HG03175 (cell line): ENCODE data around the gene HLCS.
"Not testable (repeated sequence)": the region's sequence is repeated elsewhere in the genome, so short reads cannot be mapped to it uniquely, and the experiment has no call there.

ENCODE experiments used
- ATAC-seq: cut with Tn5 transposase; IDR thresholded peaks from one replicate; pipeline ENCODE4 v1.9.1; 2021; ENCODE audit warnings: mild to moderate bottlenecking, moderate library complexity; ENCODE audit not compliant: unreplicated experiment

Gene HLCS

DNA sequence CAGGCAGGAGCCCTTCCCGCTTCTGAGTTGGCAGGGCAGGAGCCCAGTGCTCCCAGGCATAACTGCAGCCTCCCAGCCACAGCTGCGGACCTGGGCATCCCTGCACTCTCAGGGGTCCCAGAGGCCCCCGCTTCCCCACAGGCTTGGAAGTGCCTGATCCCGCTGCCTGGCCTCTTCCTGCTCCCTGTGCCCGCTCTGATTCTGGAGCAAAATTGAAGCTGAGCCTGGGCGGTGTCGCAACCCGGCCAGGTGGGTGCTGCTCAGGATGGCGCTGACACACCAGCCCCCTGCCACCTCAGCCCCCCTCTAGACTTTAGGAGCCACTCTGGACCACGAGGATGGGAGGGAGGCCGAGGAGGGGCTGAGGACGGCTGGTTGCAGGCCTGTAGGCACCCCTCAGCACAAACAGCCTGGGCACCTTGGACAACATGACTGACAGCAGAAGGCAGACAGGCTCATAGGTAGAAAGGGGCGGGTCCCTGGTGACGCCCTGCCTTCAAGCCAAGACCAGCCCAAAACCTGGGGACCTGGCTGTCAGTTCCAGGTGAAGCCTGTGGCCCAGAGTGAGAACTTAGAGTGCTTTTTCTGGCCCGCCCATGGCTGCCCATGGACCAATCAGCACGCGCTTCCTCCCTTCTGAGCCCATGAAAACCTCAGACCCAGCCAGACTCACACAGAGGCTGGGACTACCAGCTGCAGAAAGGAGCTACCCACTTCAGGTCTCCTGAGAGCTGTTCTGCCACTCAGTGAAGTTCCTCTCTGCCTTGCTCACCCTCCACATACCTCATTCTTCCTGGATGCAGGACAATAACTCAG lies 7.2 kb downstream of the HLCS start:
- ATAC-seq = no peak

DNA sequence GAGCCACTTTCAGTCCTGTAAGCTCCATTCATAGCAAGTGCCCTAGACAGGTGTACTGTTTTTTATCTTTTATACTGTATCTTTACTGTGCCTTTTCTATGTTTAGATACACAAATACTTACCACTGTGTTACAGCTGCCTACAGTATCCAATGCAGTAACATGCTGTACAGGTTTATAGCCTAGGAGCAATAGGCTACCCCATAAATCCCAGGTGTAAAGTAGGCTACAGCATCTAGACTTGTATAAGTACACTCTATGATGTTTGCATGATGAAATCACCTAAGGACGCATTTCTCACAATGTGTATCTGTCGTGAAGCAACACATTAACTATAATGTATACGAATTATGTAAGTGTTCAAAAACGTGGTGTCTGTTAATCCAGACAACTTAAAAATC lies 10.7 kb downstream of the HLCS start:
- ATAC-seq = no peak

DNA sequence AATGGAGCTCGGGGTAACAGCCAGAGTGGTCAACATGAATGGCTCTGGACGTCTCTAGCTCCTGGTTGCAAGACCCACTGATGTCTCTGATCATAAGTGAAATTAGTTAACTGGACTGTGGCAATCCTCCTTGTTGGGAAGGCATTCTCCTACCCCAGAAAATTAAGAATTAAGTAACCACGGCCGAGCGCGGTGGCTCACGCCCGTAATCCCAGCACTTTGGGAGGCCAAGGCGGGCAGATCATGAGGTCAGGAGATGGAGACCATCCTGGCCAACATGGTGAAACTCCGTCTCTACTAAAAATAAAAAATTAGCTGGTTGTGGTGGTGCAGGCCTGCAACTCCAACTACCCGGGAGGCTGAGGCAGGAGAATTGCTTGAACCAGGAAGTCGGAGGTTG lies 14.1 kb downstream of the HLCS start:
- not testable (repeated sequence) for ATAC-seq

DNA sequence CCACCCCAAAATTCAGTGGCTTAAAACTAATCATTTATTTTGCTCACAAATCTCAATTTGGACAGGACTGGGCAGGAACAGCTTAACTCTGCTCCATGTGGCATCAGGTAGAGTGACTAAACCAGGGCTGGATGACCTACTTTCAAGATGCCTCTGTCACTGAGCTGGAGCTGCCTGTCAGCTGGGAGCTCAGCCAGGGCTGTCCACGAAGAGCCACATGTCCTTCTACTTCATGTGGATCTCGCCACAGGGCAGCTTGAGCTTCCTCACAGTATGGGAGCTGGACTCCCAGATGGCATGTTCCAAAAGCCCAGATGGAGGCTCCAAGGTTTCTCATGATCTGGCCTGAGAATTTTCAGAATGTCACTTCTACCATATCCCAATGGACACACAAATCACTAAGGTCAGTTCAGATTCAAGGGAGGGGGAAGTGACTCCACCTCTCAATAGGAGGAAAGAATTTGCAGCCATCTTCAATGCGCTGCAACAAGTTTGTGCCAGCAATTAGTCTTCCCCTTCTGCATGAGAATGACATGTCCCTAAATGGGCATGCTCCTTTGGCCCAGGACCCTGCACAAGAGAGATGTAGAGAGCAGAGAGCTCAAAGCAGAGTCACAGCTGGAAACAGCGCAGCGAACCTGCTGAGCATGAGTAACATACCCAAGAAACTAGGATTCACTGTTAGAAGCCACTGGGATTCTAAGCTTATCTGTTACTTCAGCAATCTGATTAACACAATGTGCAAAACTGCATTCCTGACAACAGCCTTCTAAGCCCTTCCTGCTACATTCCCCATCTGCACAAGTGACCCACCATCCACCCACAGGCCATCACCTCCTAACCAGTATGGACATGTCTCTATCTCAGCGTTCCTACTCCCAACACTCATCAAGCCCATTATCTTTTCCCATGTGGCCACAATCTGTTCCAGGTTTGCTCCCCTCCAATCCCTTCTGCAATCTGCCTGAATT lies 17.0 kb downstream of the HLCS start:
- no peak for ATAC-seq

DNA sequence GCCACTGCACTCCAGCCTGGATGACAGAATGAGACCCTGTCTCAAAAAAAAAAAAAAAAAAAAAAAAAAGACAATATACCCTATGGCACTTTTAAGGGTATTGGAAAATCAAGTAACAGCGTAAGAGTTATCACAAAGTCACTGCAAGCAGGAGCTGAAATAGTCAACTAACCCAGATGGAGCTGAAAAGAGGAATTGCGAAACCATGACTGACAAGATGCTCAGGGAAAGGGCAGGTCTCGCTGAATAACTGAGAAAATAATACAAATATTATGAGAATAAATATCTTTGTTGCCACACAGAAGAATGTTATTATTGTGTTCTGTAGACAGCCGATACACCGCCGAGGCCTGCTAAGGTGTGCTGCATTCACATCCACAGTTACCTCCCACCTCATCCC lies 17.8 kb downstream of the HLCS start:
- ATAC-seq = no peak

DNA sequence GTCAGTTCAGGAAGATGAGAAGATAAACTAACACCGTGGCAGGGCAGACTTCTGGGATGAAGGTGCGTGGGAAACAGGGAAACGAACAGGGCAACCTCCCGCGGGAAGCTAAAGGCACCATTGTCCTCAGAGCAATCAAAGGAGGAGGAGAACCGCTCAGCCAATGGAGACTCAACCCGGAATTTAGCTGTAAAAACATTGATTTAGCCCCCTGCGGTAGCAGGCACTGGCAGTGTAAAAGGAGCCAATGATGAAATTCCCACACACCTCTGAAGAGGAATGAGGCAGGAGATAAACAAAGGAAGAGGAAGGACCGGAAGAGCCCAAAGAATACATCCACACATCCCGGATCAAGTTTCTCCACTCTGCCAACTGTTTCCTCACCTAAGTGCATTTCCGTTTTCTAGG lies 19.5 kb downstream of the HLCS start:
- ATAC-seq = no peak

DNA sequence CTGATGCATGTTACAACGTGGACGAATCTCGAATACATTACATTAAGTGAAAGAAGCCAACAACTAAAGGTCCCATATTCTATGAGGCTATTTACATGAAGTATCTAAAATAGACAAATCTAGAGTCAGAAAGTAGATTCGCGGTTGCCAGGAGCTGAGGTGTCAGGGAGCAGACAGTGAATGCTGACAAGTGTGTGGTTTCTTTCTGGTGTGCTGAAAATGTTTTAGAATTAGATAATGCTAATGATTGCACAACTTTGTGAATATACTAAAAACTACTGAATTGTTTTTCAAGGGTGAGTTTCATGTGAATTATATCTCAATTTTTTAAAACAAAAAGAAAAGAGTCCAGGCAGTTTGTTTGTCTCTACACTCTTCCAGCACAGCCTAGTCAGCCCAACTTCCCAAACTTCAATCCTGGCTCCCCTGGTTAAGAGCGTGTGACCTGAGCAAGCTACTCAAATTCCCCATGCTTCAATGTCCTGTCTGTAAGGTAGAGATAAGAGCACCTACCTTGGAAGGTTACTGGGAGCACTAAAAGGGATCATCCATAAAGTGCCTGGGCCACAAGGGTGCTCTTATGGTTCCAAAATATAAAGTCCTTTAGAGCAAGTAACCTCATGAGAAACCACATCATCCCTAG lies 20.9 kb downstream of the HLCS start:
- ATAC-seq = no peak

DNA sequence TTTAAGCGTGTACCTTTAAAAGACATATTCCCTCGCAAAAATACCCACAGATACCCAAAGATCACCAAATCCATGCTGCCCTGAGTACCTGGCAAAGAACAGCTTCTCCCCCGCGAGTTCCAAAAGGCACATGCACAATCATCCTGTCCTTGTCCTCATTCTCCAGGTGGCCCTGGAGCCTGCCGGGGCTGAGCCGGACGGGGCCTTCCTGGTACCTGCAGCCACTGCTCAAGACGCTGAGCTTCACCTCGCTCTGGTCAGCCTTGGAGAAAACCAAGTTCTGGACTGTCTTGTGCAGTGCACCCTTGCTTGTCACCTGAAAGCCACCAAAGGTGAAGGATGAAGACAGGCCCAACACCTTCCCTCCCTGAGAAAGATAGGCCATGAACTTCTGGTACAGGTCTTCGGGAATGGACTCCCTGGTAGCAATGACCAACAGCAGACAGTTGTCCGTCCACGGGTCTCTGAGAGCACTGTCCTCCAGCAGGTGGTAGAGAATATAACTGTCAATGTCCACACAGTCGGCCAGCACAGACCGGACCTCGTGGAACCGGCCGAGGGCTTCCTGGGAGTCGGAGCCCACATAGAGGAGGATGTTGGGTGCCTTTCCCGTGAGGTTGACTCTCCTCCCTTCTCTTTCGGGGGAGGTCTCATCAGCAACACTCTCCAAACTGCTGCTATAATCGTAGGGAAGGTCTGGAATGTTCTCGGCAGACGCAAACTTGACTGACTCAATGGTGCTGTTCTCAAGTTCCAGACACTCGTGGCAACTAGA lies 29.9 kb downstream of the HLCS start:
- ATAC-seq = no peak

DNA sequence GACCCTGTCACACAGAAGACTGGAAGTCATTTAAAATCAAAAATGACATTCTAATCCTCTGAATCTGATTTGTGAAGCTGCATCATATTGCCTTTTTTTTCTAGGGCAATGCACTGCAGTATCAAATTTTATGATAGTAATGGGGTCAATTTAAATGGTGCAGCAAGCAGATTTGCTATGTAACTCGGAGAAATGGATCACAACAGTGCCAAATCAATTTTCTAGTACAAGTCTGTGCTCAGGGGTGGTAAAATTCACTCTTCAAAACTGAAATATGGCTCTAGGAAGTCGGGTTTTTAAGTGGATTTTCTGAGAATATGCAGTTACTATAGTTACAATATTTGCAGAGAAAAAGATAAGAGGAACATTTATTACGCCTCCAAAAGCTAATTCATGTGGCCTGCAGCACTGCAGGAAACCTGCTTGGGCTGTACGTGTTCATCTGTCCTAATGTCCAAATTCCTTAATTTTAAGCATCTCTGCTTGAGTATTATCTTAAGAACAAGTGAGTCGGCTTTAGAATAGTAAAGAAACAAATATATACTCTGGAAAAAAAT lies 31.5 kb downstream of the HLCS start:
- no peak for ATAC-seq

DNA sequence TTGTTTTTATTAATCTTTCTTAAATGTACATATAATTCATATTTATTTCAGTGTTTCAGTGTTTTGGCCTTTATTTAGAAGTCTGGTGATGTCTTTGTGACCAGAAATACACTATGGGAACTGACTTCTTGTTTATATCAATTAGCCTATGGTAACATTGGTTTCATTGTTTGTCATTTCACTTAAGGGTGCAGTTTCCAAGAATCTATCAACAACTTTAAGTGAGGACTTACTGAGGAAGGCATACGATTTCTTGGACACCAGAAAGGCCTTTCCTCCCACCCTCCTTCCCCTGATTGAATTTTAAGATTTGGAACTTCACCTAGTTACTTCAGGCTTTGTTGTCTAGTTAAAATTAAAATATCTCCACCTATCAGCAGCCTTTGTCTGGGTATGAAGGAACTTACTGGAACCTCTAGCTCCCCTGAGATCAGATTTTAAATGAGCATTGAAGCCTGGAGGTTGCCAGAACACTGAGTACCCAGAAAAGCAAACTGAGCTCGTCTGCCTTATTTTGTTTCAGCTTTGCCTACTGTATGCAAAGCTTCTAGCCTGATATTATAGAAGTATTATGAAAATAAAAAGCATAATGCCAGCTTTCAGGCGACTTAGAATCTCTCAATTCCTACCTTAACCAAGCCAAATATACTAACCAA lies 34.2 kb downstream of the HLCS start:
- no peak for ATAC-seq

DNA sequence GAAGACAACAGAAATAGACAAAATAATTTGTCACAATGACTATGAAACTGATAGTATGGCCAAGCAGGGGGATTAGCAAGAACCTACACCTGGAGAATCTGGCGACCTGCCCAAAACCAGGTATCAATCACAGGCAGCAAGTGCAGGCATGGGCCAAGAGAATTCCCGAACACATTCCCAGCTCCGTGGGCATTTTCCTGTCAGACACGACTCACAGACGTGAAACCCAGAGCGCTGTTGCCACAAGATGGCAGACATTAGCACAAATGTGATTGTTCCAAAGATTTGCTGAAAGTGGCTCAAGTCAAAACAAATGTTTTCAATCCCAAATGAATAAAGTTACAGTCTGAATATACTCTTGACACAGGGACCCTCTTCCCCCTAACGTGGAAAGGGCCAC lies 36.8 kb downstream of the HLCS start:
- no peak for ATAC-seq

DNA sequence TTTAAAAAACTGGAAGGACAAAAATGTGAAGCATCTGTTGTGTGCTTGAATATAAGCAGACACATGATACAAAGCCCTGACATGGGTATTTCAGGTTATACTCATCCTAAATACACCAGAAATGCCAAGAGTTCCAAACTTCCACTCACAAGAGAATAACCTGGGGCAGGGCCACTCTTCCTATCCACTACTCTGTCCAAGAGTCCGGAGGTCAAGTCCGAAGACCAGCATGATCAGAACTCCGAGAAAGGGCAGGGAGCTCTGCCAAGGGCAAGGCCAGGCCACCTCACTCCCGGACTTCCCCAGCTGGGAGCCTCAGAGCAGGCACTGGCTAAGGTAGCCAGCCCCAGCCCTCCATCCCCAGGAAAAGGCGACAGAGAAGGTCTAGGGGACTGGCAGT lies 37.5 kb downstream of the HLCS start:
- ATAC-seq = no peak

DNA sequence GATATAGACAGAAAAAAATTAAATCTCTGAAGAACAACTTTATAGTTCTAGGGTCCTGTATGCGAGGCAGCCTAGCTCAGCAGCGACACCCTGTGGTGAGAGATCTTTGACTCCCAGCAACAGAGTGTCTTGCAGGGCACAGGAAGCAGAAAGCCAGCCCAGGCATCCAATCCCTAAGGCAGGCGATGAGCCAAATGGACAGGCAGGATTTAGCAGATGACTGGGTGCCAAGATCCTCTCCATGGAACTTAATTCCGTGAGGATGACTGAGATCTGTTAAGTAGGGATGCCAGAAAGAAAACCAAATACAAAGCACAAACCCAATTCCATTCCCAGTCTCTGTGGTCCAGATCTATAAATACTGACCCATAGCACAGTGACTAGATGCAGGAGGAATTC lies 38.8 kb downstream of the HLCS start:
- ATAC-seq = no peak

DNA sequence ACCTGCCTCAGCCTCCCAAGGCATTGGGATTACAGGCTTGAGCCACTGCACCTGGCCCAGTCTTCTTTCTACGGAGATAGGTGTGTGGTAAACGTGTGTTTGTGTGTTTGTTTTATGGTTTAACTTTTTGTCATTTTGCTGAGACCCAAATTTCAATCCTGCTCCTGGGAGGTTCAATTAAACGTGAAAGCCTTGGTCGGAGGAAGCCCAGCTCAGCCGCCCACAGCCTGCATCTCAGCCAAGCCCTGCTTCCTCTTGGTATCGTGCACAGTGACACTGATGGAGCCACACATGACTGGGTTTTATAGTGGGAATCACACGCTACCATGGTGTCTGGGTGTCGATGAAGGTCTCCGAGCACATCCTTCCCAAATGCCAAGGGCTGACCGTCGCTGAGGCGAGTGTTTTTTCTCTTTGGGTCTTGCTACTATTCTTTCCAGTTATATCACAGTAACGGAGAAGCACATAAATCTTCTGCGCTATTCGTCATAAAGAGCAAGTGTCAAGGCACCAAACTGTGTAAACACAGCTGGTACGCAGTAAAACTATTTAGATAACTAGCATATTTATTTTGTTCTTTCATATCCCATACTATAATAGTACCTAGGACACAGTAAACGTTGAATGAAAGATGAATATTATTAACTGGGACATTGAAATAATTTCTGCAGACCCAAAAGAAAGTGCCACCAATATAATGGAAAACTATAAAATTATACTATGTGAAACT lies 39.3 kb downstream of the HLCS start:
- no peak for ATAC-seq

DNA sequence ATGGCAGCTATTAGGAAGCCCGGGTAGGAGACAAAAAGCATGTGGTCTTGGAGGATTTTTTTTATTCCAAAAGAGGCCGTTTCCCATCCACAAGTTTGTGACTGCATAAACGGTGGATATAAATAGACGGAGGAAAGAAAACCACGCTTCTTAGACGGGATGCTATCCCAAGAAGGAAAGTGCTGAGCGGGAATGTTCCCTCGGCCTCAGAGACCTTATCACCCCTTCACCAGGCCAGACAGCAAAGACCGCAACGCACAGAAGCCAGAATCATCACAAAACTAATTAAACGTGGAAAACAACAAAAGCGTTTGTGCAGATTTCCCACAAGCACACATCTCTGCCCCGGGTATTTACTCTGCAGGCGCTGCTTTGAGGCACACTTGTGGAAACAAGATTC lies 43.2 kb downstream of the HLCS start:
- ATAC-seq = no peak

DNA sequence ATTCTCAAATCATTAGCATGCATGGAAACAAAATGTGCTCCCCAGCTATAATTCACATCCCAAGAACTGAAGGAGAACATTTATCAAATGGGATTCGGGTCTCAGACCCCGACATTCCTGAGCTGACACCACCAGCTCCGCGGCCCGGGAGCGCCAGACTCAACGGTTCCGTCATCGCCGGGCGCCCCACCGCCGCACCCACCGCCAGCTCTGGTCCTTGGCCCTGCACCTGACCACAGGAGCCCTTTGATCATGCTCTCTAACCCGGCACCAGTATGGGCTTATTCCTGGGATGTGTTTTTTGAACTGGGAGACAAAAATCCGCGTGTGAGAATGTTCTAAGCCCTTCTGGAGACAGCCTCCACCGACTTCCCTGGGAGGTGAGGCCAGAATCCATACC lies 43.6 kb downstream of the HLCS start:
- no peak for ATAC-seq

DNA sequence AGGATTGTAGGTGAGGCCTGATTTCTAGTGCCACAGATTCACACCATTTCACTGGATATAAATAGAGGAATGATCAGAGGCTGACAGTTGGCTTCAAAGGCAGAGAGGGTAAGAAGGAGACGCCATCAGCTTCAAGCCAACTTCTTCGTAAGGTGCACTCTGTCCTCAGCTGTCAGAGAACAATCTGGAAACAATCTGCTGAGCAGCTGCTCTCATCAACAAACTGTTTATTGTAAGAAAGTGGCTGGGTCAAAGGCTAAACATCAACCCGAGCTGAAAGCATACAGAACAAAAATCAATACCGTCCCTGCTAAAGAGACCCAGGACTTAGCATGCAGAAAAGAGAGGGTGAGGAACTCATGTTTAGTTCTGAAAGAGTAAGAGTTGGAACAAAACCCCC lies 48.2 kb downstream of the HLCS start:
- ATAC-seq = no peak

DNA sequence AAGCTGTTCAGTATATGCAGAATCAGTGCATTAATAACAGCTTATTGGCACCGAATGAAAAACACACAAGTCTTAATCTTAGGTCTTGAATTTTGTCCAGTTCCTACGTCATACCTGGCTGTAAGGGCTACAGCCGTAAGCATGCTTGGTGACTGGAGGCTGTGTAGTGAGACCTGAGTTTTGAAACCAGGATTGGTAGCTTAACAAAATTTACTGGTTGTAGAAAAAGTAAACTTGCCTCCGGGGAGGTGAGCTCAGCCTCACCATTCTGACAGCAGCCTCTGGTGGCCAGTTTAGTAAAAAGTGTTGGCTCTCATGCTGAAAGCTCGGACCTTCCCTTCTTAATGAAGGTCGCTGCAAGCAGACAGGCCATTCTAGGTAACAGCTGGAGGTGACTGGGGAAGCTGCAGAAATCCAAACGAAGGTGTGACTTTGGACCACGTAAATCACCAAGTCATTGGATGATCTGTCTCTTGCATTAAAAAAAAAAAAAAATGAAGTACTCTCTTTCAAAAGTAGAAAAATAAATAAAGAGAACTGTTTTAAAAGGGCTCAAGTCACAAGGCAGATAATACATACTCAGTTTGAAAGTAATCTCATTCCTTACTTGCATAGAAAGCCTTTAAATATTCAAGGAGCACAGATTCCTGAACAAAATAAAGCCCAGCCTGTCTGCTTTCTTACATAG lies 48.9 kb downstream of the HLCS start:
- no peak for ATAC-seq

DNA sequence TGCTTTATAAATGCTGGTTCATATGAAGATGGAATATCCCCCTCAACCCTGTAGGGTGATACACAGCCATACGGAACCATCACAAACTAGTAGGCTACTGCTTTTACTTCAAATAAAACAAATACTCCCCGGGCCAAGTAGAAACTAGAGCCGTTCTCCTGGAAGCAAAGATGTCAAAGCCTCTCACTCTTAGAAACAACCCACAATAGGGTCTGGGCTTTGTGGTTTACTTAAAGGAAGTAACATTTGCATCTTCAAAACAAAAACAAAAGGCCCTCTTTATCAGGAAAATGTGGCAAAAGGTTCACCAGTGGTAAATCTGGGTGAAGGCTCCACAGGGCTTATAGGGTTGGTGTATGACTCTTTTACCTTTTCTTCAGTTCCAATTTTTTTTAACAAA lies 49.8 kb downstream of the HLCS start:
- no peak for ATAC-seq
